ENCODE measurements around the gene ROPN1B. TPM values are rescaled to one million over a fixed set of nuclear protein-coding genes. Genes with fewer than 3 reads are reported as not detected.
A peak's percentile ranks its signal among the peaks of the same experiment; 100 is the strongest.
"Not testable (repeated sequence)": the region's sequence is repeated elsewhere in the genome, so short reads cannot be mapped to it uniquely, and the experiment has no call there.

The ROPN1B gene
- not detected in 2 replicates for total RNA-seq
- long read RNA-seq, result 0 reads

GRCh38 chr3:125968701-125969592, at the start of gene ROPN1B:
Gene ROPN1B, plus strand, starts transcription at chr3:125969178. Its CDS starts 2,877 bp downstream, at chr3:125972055.
- not testable (repeated sequence) for H3K9me3 Mint-ChIP-seq (ENCODE audit: low read depth); H3K4me1 Mint-ChIP-seq (ENCODE audit: low read depth); DNase-seq (ENCODE audit: low spot score, unreplicated experiment); H3K27ac Mint-ChIP-seq; H3K36me3 Mint-ChIP-seq (ENCODE audit: insufficient read depth)
- Mint-ChIP-seq H3K27me3 (peaks cover 33% of the 10 kb centered on the region), H3K4me3 (ENCODE audit: low read depth) (peak within 1 kb of the TSS; percentile 60)

- H3K4me1 Mint-ChIP-seq (ENCODE audit: low read depth); H3K9me3 Mint-ChIP-seq (ENCODE audit: low read depth); H3K4me3 Mint-ChIP-seq (ENCODE audit: low read depth); H3K27me3 Mint-ChIP-seq; DNase-seq (ENCODE audit: low spot score, unreplicated experiment); H3K27ac Mint-ChIP-seq; H3K36me3 Mint-ChIP-seq (ENCODE audit: insufficient read depth): not testable (repeated sequence)
Measured at GRCh38 chr3:125920191-125920590, 48.8 kb upstream of the ROPN1B start.

DNA sequence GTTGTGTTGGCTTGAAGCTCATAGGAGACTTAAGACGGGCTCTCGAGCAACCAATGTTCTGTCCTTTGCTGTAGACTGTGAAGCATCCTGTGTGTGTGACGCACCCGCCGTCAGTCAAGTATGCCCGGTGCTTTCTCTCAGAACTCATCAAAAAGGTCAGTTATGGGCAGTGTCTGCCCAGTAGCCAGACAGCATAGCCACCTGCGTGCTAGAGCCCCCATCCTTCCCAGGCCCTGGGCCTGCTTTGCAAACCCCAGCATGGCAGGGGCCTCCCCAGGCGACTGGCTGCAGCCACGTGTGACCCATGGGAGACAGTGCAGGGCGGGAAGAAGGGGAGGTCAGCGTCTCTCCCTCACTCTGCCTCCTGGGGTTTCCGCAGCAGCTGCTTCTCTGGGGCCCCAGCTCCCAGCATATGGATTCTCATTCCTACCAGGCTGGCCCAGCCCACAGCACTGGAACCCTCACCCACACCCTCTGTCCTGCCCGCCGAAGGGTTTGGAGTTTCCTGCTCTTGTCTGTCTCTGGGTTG, 48.2 kb upstream of the ROPN1B start:
- H3K4me3 Mint-ChIP-seq (ENCODE audit: low read depth); H3K27ac Mint-ChIP-seq; DNase-seq (ENCODE audit: low spot score, unreplicated experiment); H3K9me3 Mint-ChIP-seq (ENCODE audit: low read depth); H3K27me3 Mint-ChIP-seq; H3K4me1 Mint-ChIP-seq (ENCODE audit: low read depth); H3K36me3 Mint-ChIP-seq (ENCODE audit: insufficient read depth): not testable (repeated sequence)

- not testable (repeated sequence) for H3K27me3 Mint-ChIP-seq; H3K27ac Mint-ChIP-seq; H3K4me1 Mint-ChIP-seq (ENCODE audit: low read depth); H3K9me3 Mint-ChIP-seq (ENCODE audit: low read depth); H3K4me3 Mint-ChIP-seq (ENCODE audit: low read depth); H3K36me3 Mint-ChIP-seq (ENCODE audit: insufficient read depth)
- TF ChIP-seq, protein P1, sequence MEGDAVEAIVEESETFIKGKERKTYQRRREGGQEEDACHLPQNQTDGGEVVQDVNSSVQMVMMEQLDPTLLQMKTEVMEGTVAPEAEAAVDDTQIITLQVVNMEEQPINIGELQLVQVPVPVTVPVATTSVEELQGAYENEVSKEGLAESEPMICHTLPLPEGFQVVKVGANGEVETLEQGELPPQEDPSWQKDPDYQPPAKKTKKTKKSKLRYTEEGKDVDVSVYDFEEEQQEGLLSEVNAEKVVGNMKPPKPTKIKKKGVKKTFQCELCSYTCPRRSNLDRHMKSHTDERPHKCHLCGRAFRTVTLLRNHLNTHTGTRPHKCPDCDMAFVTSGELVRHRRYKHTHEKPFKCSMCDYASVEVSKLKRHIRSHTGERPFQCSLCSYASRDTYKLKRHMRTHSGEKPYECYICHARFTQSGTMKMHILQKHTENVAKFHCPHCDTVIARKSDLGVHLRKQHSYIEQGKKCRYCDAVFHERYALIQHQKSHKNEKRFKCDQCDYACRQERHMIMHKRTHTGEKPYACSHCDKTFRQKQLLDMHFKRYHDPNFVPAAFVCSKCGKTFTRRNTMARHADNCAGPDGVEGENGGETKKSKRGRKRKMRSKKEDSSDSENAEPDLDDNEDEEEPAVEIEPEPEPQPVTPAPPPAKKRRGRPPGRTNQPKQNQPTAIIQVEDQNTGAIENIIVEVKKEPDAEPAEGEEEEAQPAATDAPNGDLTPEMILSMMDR (IDR thresholded peaks at IDR 0.05; ENCODE audit: unreplicated experiment), result peak; percentile 66
- peak; percentile 34 for DNase-seq (ENCODE audit: low spot score, unreplicated experiment)
Measured at GRCh38 chr3:125921712-125922111, 47.3 kb upstream of the ROPN1B start.

- H3K27ac Mint-ChIP-seq; H3K9me3 Mint-ChIP-seq (ENCODE audit: low read depth); H3K4me3 Mint-ChIP-seq (ENCODE audit: low read depth); H3K36me3 Mint-ChIP-seq (ENCODE audit: insufficient read depth); H3K27me3 Mint-ChIP-seq; H3K4me1 Mint-ChIP-seq (ENCODE audit: low read depth); DNase-seq (ENCODE audit: low spot score, unreplicated experiment): not testable (repeated sequence)
Measured at GRCh38 chr3:125923324-125924115, 45.5 kb upstream of the ROPN1B start.

- H3K36me3 Mint-ChIP-seq (ENCODE audit: insufficient read depth); DNase-seq (ENCODE audit: low spot score, unreplicated experiment); H3K27me3 Mint-ChIP-seq; H3K27ac Mint-ChIP-seq; H3K9me3 Mint-ChIP-seq (ENCODE audit: low read depth); H3K4me1 Mint-ChIP-seq (ENCODE audit: low read depth); H3K4me3 Mint-ChIP-seq (ENCODE audit: low read depth): not testable (repeated sequence)
Measured at GRCh38 chr3:125924276-125924675, 44.7 kb upstream of the ROPN1B start.

- not testable (repeated sequence) for H3K27ac Mint-ChIP-seq; H3K9me3 Mint-ChIP-seq (ENCODE audit: low read depth); H3K36me3 Mint-ChIP-seq (ENCODE audit: insufficient read depth); DNase-seq (ENCODE audit: low spot score, unreplicated experiment); H3K4me1 Mint-ChIP-seq (ENCODE audit: low read depth); H3K4me3 Mint-ChIP-seq (ENCODE audit: low read depth); H3K27me3 Mint-ChIP-seq
Measured at GRCh38 chr3:125925727-125926126, 43.3 kb upstream of the ROPN1B start.

DNA sequence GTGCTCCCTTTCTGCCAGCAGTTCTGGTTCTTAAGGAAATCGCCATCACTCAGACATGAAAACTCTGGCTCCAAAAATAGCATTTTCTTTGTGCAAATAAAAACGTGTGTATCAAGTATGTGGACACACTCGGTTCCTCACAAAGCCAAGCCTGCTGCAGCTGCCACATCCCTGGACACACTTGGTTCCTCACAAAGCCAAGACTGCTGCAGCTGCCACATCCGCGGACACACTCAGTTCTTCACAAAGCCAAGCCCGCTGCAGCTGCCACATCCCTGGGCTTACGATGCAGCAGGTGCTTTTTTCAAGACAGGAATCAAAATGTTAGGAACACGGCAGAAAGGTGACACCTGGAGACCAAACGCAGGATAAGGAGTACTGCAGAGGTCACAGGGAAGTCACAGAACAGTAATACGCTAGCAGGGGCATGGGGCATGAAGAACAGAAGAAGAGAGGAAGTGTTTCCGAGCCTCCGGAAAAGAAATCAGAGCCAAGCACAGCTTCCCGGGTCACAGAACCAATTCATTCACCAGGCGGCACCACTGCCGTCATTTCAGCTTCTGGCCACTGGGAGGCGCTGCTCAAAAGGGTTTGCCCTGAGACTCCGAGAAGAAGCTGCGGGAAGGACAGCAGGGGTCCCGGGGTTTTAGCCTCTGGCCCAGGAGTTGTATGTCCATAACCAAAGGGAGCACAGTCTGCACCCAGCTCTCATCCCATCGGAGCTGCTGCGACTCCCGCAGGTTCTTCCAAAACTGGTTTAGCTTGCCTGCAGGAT, 40.0 kb upstream of the ROPN1B start:
- TF ChIP-seq, protein P1 (IDR thresholded peaks at IDR 0.05; ENCODE audit: unreplicated experiment), result peak; percentile 70
- not testable (repeated sequence) for H3K36me3 Mint-ChIP-seq (ENCODE audit: insufficient read depth); H3K27ac Mint-ChIP-seq; H3K9me3 Mint-ChIP-seq (ENCODE audit: low read depth); H3K4me1 Mint-ChIP-seq (ENCODE audit: low read depth); H3K27me3 Mint-ChIP-seq; H3K4me3 Mint-ChIP-seq (ENCODE audit: low read depth)
- DNase-seq (ENCODE audit: low spot score, unreplicated experiment), result peak; percentile 73

- DNase-seq (ENCODE audit: low spot score, unreplicated experiment); H3K4me1 Mint-ChIP-seq (ENCODE audit: low read depth); H3K27ac Mint-ChIP-seq; H3K4me3 Mint-ChIP-seq (ENCODE audit: low read depth); H3K36me3 Mint-ChIP-seq (ENCODE audit: insufficient read depth); H3K27me3 Mint-ChIP-seq; H3K9me3 Mint-ChIP-seq (ENCODE audit: low read depth): not testable (repeated sequence)
Measured at GRCh38 chr3:125929765-125930164, 39.2 kb upstream of the ROPN1B start.

GRCh38 chr3:125931355-125931880, 37.6 kb upstream of the ROPN1B start:
- H3K4me3 Mint-ChIP-seq (ENCODE audit: low read depth); DNase-seq (ENCODE audit: low spot score, unreplicated experiment); H3K27me3 Mint-ChIP-seq; H3K36me3 Mint-ChIP-seq (ENCODE audit: insufficient read depth); H3K9me3 Mint-ChIP-seq (ENCODE audit: low read depth): not testable (repeated sequence)
- Mint-ChIP-seq H3K4me1 (ENCODE audit: low read depth) (peaks cover 16% of the 10 kb centered on the region), H3K27ac (peak overlapping the region; percentile 37)
